Uterus (tissue), 4 donors: ENCODE results near the gene KLK14. TPM values are rescaled to one million over a fixed set of nuclear protein-coding genes. Genes with fewer than 3 reads are reported as not detected.

Experiments used
- DNase-seq, 2 donors: peaks; one replicate each; pipeline ENCODE4 v3.0.0-alpha.2; 2019 to 2020
- H3K27ac ChIP-seq, 2 donors: fragments of 200-600 bp; sonication (generic); 1 replicate in 1 of 2; 2 replicates in 1 of 2; pipeline ENCODE4 v1.5.1; 2016 to 2018
- H3K27me3 ChIP-seq, 2 donors: fragments of 200-600 bp; sonication (generic); one replicate each; pipeline ENCODE4 v1.5.1; 2018 to 2019; ENCODE audit warnings: control low read depth in 1 of 2
- H3K36me3 ChIP-seq, 2 donors: fragments of 200-600 bp; sonication (generic); one replicate each; pipeline ENCODE4 v1.5.1; 2019; ENCODE audit warnings: control low read depth in 1 of 2
- H3K4me1 ChIP-seq, 2 donors: fragments of 200-600 bp; sonication (generic); one replicate each; pipeline ENCODE4 v1.5.1; 2018 to 2019; ENCODE audit warnings: control low read depth in 1 of 2
- H3K4me3 ChIP-seq, 2 donors: fragments of 200-600 bp; sonication (generic); 1 replicate in 1 of 2; 2 replicates in 1 of 2; pipeline ENCODE4 v1.5.1; 2018 to 2019; ENCODE audit warnings: mild to moderate bottlenecking in 1 of 2
- H3K9me3 ChIP-seq, 2 donors: fragments of 200-600 bp; sonication (generic); one replicate each; pipeline ENCODE4 v1.5.1; 2019; ENCODE audit warnings: control low read depth in 1 of 2
- POLR2A ChIP-seq, 2 donors: fragments of 450-650 bp; IDR thresholded peaks; one replicate each; pipeline ENCODE4 v1.6.1; 2016; ENCODE audit warnings: antibody characterized with exemption in 2 of 2, mild to moderate bottlenecking in 1 of 2, moderate library complexity in 1 of 2
- intact Hi-C: fragments of 100-400 bp; cut with DNase I; formaldehyde crosslinking; loops from one replicate; pipeline ENCODE4 v1.15.1; 2023; ENCODE audit warnings: low total_unique reads
- total RNA-seq, 4 donors: library from RNA; depleted of rRNA in 3 of 4; stranded (reverse); fragments of >200 nt in 3 of 4; gene quantifications; one replicate each; pipeline versions ENCODE4 v1.1.0 to v1.2.4, GENCODE V29; 2014 to 2023
- TF ChIP-seq, protein P1 (sequence below), 4 experiments: fragments of 200-600 bp in 2 of 4; fragments of 450-650 bp in 2 of 4; sonication (generic) in 2 of 4; IDR thresholded peaks; one replicate each; pipeline ENCODE4 v1.5.1; 2016 to 2019; ENCODE audit warnings: antibody characterized with exemption in 4 of 4, mild to moderate bottlenecking in 2 of 4, moderate library complexity in 1 of 4
- donor health status: DM: yes; HTN: yes; CAD: no.

The KLK14 gene
- total RNA-seq, 4 donors from 2014 or later, result 0.76 TPM; not detected in 3

DNA sequence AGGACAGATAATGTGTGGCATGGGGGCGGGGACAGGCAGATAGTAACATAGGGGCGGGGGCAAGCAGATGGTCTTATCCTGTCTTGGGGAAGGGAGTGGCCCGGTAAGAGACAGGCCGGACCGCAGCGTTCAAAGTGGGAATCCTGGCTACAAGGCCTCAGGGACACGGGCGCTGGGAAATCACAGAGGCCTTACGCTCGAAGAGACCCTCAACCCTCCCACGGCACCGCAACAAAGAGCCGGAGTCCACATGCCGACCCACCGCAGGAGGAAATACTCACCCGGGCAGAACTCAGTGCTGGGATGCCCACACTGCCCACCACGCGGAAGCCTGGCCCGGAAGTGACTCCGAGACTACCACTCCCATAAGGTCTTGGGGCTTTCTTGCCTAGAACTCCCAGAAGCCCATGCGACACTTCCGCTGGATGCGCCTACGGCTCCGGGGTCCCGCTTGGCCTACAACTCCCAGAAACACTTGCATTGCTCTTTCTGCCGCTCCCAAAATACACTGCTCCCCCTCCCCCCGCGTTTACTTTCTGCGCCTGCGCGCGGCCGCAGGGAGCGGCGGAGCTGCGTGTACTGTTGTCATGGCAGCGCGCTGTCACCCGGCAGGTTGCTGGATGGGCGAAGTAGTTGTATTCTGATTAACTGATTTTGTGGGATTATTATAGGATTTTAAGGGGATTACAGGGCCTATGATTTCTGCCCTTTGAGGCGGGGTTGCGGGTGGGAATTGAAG lies 25.5 kb upstream of the KLK14 start, which contains the start of gene CTU1:
Gene CTU1, minus strand, starts transcription at position 344 of the 739 bp plus-strand sequence. CDS start 3,840 bp downstream, outside the sequence.
- H3K4me1 ChIP-seq, result peaks cover 7 to 8% of the 10 kb centered on the region in 2 donors
- H3K9me3 ChIP-seq, result no peaks in the 10 kb centered on the region
- peak within 1 kb of the TSS; percentile 75 to 97 for H3K4me3 ChIP-seq
- H3K27me3 ChIP-seq, result no peaks in the 10 kb centered on the region
- intact Hi-C loops, result no loop called here
- TF ChIP-seq POLR2A (IDR thresholded peaks at IDR 0.05), result peak; percentile 18 to 50
- TF ChIP-seq, protein P1, sequence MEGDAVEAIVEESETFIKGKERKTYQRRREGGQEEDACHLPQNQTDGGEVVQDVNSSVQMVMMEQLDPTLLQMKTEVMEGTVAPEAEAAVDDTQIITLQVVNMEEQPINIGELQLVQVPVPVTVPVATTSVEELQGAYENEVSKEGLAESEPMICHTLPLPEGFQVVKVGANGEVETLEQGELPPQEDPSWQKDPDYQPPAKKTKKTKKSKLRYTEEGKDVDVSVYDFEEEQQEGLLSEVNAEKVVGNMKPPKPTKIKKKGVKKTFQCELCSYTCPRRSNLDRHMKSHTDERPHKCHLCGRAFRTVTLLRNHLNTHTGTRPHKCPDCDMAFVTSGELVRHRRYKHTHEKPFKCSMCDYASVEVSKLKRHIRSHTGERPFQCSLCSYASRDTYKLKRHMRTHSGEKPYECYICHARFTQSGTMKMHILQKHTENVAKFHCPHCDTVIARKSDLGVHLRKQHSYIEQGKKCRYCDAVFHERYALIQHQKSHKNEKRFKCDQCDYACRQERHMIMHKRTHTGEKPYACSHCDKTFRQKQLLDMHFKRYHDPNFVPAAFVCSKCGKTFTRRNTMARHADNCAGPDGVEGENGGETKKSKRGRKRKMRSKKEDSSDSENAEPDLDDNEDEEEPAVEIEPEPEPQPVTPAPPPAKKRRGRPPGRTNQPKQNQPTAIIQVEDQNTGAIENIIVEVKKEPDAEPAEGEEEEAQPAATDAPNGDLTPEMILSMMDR (IDR thresholded peaks at IDR 0.05), result peak in 2 of 4 experiments; percentile 16 to 54
- no peaks in the 10 kb centered on the region for H3K36me3 ChIP-seq
- H3K27ac ChIP-seq, result peak within 1 kb of the TSS; percentile 61 to 71
- DNase-seq, result peak; percentile 98 to 99

DNA sequence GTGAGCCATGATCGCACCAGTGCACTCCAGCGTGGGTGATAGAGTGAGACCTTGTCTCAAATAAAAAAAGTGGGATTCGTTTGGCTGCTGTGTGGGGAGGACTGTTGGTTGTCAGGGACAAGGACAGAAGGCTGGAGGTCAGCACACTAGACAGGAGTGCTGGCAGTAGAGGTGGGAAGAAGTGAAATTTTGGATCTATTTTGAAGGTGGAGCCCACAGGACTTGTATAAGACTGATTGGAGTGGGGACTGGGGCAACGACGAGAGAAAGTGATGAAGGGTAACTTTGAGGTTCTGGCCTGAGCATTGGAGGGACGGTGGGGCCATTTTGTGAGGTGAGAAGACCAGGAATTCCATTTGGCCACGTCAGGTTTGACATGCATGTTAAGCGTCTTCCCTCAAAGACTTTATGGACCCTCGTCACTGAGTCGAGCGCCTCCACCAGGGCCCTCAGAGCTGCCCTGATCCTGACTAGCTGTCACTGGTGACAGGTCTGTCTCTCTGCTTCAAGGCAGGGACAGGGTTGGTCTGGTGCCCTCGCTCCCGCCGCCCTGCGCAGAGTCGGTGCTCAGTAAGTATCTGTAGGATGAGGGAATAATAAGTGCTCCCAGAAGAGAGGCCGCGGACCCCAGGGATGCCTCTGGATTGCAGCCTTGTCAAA lies 24.8 kb upstream of the KLK14 start:
- Histone ChIP-seq H3K4me1 (peaks cover 7 to 8% of the 10 kb centered on the region in 2 donors), H3K27me3 (no peaks in the 10 kb centered on the region), H3K4me3 (peak overlapping the region; percentile 75 to 97), H3K9me3 (no peaks in the 10 kb centered on the region), H3K27ac (peak overlapping the region; percentile 49 to 65), H3K36me3 (no peaks in the 10 kb centered on the region)
- no peak for TF ChIP-seq POLR2A (IDR thresholded peaks at IDR 0.05)
- TF ChIP-seq, protein P1 (IDR thresholded peaks at IDR 0.05), result no peak
- DNase-seq, result no peak
- intact Hi-C loops, result no loop called here

DNA sequence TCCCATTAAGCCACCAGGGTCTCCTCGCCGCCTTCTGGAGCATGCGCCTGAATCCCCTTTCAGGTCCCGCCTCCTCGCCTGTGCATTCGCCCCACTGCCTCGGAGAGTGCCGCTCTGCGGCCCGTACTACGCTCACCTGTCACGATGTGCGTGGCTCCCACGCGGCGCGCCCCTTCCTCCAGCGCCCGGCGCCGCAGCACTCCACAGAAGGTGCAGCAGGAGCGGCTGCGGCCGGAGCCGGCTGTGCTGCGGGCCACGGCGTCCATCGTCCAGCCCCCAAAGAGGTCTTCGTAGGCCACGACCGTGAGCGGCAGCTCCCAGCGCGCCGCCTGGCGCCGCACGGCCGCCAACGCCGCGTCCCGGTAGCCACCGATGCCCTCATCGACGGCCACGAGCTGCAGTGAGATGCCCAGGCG lies 21.2 kb upstream of the KLK14 start:
- H3K36me3 ChIP-seq, result no peaks in the 10 kb centered on the region

DNA sequence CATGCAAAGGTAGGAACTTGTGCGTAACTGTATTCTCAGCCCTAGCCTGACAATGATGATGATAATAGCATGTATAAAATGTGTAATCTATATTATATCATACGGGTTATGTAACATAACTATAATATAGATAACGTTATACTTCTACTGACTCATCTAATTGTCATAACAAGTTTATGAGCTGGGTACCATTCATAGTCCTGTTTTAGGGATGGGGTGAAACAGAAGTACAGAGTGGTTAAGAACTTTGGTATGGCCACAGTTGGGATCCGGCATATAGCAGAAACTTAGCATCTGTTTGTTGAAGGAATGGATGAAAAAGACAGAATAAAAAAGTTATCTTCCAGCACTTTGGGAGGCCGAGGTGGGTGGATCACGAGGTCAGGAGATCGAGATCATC lies 20.3 kb upstream of the KLK14 start:
- peaks cover 7 to 8% of the 10 kb centered on the region in 2 donors for H3K4me1 ChIP-seq
- H3K27ac ChIP-seq, result no peak overlapping the region
- no peaks in the 10 kb centered on the region for H3K27me3 ChIP-seq
- no peaks in the 10 kb centered on the region for H3K36me3 ChIP-seq
- intact Hi-C loops, result no loop called here
- H3K9me3 ChIP-seq, result no peaks in the 10 kb centered on the region
- DNase-seq, result no peak
- no peak for TF ChIP-seq POLR2A (IDR thresholded peaks at IDR 0.05)
- TF ChIP-seq, protein P1 (IDR thresholded peaks at IDR 0.05), result no peak
- no peak overlapping the region for H3K4me3 ChIP-seq

More for the DNA sequence above, 21.2 kb upstream of the KLK14 start:
- Histone ChIP-seq H3K9me3 (no peaks in the 10 kb centered on the region), H3K27ac (no peak overlapping the region), H3K27me3 (no peaks in the 10 kb centered on the region), H3K4me1 (peaks cover 7 to 8% of the 10 kb centered on the region in 2 donors), H3K4me3 (no peak overlapping the region)
- TF ChIP-seq, protein P1 (IDR thresholded peaks at IDR 0.05), result no peak
- TF ChIP-seq POLR2A (IDR thresholded peaks at IDR 0.05), result no peak
- DNase-seq, result no peak
- intact Hi-C loops, result no loop called here
